ENCODE data around the gene BCAT1. TPM values are rescaled to one million over a fixed set of nuclear protein-coding genes. Genes with fewer than 3 reads are reported as not detected.

The BCAT1 gene
- total and polyA plus RNA-seq, 9 of the 15 experiments (the other 6 are each of a cell fraction or from before 2014, with no cell fraction given) = 38.5 to 157 (median 66.8) TPM

DNA sequence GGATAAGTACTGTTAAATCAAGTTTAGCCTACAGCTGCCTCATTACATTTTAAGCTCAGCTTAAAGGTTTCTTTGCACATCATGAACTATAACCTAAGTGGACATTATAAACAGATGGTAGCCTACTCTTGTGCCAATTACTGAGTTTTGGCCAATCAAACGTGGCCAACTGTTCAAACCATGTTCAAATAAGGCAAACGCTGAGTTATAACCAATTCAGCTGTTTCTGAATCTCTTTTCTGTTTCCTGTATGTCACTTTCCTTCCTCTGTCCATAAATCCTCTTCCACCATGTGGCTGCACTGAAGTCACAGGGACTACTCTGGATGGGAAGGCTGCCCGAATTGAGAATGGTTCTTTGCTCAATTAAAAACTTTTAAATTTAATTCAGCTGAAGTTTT lies 98.4 kb downstream of the BCAT1 start:
- Histone ChIP-seq H3K9me3 (replicated peaks; ENCODE audit: control insufficient read depth, insufficient read depth, low read depth, low read length) (no peaks in the 10 kb centered on the region), H3K27me3 (ENCODE audit: control insufficient read depth in 2 of 2, insufficient read depth in 2 of 2, low read length in 2 of 2) (no peaks in the 10 kb centered on the region), H3K4me1 (replicated peaks in 1 of 2; ENCODE audit: control insufficient read depth in 2 of 2, insufficient read depth in 2 of 2, low read length in 2 of 2) (peaks cover 0 to 5% of the 10 kb centered on the region in 2 experiments; a peak in 1 of 5 replicates), H4K20me1 (replicated peaks; ENCODE audit: control insufficient read depth, insufficient read depth, low read length) (no peaks in the 10 kb centered on the region), H3K9ac (ENCODE audit: insufficient read depth in 1 of 2, low read depth in 2 of 2, low read length in 2 of 2) (no peak overlapping the region), H3K4me3 (no peak overlapping the region), H2AFZ (ENCODE audit: low read depth, low read length) (no peak overlapping the region), H3K4me2 (ENCODE audit: insufficient read depth, low read length) (no peak overlapping the region), H3K79me2 (ENCODE audit: control insufficient read depth, insufficient read depth, low read length) (peaks cover 16% of the 10 kb centered on the region; the same call in 2 of the 3 replicates), H3K36me3 (ENCODE audit: control insufficient read depth, insufficient read depth, low read length) (peaks cover 53% of the 10 kb centered on the region), H3K27ac (ENCODE audit: extremely low read depth, low read depth, low read length) (no peak overlapping the region), H3K9me1 (ENCODE audit: control insufficient read depth, insufficient read depth, low read length) (no peaks in the 10 kb centered on the region)
- no TSS peak for BruUV-seq (replicated peaks)
- no peak for ATAC-seq
- ChIA-PET CTCF (ENCODE audit: low intra/inter-chr PET ratio) (no interaction called here), POLR2A (no interaction called here)
- 58% methylated on average over 3 of the region's 3 CpGs for WGBS (ENCODE audit: insufficient coverage, low coverage, missing lambda C conversion rate)
- intact Hi-C loops (cut with micrococcal nuclease) = loop anchor here (5.0 kb wide), 1 partner anchor 102 kb away; no protein-coding TSS in a partner anchor
- in situ Hi-C loops (cut with MboI) = no loop called here
- DNase-seq (ENCODE audit: extremely low read depth in 1 of 4, low spot score in 3 of 4) = no peak
- FAIRE-seq = no peak
- TF ChIP-seq ZNF764 (CRISPR knock-in tag; IDR thresholded peaks at IDR 0.05; ENCODE audit: low read depth) = no peak
- TF ChIP-seq HDAC1 (IDR thresholded peaks at IDR 0.05) = no peak
- no peak for TF ChIP-seq KLF13 (tag; IDR thresholded peaks at IDR 0.05; ENCODE audit: borderline replicate concordance, low read depth)
- no peak for TF ChIP-seq BRD9 (IDR thresholded peaks at IDR 0.05; ENCODE audit: low read depth, partially characterized antibody)
- TF ChIP-seq PRPF4 (IDR thresholded peaks at IDR 0.05; ENCODE audit: insufficient read depth, low read depth, low read length, poor library complexity, severe bottlenecking) = no peak
- no peak for TF ChIP-seq ZNF12 (CRISPR knock-in tag; IDR thresholded peaks at IDR 0.05)
- no peak for TF ChIP-seq FOXA3 (CRISPR knock-in tag; conservative IDR thresholded peaks at IDR 0.05 in 1 of 2, IDR thresholded peaks at IDR 0.05 in 1 of 2)
- TF ChIP-seq PHF20 (IDR thresholded peaks at IDR 0.05; ENCODE audit: partially characterized antibody) = no peak
- TF ChIP-seq ZSCAN32 (CRISPR knock-in tag; IDR thresholded peaks at IDR 0.05) = no peak
- no peak for TF ChIP-seq HNRNPLL (IDR thresholded peaks at IDR 0.05; ENCODE audit: low read depth, low read length, poor library complexity, severe bottlenecking)
- TF ChIP-seq, protein P1, sequence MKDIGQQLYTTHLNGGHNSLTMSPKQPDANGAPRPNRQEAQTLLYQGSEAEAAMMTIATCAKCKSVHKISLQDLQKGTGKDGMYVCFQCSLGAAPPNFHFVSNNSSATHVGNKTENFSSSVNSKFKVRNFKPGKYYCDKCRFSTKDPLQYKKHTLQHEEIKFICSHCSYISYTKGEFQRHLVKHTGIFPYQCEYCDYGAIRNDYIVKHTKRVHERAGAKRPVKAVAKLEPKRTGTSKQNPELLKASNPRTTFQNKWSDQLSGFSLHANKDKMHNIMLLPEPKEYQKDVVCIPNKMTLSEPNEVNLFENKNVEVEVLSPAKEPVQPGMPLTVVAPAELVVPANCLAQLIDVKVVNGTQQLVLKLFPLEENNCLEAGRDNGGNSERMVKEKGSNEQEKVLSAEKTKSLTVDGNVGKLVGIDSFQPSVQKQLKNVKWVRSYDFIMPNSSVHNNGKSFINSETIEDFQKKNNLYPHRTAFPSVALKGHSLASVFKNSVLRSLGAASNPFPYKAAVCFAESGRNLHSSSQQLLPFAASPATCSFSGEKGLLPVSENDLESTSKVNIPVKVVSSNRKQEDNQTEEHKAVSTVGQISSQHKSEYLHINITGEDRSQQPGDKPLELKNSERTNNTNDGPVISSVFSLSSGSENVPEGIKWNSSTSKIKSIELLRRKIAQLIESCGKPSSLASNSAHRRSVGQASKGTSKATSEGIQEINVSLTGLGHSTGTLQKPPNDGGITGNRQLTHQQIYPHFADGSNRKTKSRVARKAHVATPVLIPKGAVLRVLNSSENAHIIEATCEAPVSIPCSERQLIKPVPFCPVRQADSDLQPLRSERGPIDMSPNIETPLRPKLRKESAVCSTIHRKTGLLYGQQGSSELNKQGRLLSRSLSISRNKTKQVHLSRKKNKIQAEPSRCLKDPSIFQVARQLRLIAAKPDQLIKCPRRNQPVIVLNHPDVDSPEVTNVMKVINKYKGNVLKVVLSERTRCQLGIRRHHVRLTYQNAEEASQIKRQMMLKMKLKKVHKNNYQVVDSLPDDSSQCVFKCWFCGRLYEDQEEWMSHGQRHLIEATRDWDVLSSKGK (CRISPR knock-in tag; IDR thresholded peaks at IDR 0.05) = no peak
- no peak for TF ChIP-seq ZNF165 (CRISPR knock-in tag; IDR thresholded peaks at IDR 0.05; ENCODE audit: borderline replicate concordance)
- no peak for TF ChIP-seq NR4A1 (CRISPR knock-in tag; IDR thresholded peaks at IDR 0.05)
- no peak for TF ChIP-seq NR4A1 (tag; IDR thresholded peaks at IDR 0.05)
- TF ChIP-seq ZNF143 (CRISPR knock-in tag; IDR thresholded peaks at IDR 0.05) = no peak
- TF ChIP-seq ZNF75A (CRISPR knock-in tag; IDR thresholded peaks at IDR 0.05) = no peak
- no peak for TF ChIP-seq PHF8 (IDR thresholded peaks at IDR 0.05; ENCODE audit: borderline replicate concordance, low read length)
- TF ChIP-seq, protein P2, sequence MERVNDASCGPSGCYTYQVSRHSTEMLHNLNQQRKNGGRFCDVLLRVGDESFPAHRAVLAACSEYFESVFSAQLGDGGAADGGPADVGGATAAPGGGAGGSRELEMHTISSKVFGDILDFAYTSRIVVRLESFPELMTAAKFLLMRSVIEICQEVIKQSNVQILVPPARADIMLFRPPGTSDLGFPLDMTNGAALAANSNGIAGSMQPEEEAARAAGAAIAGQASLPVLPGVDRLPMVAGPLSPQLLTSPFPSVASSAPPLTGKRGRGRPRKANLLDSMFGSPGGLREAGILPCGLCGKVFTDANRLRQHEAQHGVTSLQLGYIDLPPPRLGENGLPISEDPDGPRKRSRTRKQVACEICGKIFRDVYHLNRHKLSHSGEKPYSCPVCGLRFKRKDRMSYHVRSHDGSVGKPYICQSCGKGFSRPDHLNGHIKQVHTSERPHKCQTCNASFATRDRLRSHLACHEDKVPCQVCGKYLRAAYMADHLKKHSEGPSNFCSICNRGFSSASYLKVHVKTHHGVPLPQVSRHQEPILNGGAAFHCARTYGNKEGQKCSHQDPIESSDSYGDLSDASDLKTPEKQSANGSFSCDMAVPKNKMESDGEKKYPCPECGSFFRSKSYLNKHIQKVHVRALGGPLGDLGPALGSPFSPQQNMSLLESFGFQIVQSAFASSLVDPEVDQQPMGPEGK (CRISPR knock-in tag; IDR thresholded peaks at IDR 0.05; ENCODE audit: borderline replicate concordance) = no peak
- no peak for TF ChIP-seq EZH2 (IDR thresholded peaks at IDR 0.05; ENCODE audit: borderline replicate concordance, low read depth, low read length)
